Measurements from ENCODE around the gene COBL. TPM values are rescaled to one million over a fixed set of nuclear protein-coding genes. Genes with fewer than 3 reads are reported as not detected.

The COBL gene
- total RNA-seq, 1 experiment from 2014 or later, result 49.9 TPM

DNA sequence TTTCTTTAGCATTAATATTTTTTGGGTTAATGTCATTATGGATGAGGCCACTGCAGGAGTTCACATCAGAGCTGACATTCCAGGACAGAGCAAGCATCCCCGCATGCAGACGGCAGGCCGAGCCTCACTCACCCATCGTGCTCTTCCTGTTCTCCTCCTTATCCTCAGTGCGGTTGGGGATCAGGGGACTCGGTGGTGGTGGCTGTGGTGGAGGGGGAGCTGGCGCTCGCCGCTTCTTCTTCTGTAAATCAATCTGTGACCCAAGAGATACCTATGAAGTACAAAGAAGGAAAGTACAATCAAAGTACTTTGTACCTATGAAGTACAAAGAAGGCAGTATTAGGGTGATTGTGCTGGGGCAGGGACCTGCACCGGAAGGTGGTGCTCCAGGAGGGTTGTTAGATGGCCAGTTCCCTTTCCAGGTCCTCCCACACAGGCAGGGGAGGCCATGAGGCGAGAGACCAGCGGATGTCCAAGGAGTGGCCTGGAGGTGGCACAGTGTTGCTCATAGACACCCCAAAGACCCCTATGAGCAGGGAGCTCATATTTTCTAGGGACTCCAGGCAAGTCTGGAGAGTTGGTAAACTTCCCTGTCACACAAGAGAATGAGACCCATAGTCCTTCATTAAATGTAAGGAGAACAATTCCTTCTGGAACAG, 231.4 kb downstream of the COBL start:
- no peak overlapping the region for H3K4me3 Mint-ChIP-seq (ENCODE audit: low read depth, unreplicated experiment)
- TF ChIP-seq, protein P1, sequence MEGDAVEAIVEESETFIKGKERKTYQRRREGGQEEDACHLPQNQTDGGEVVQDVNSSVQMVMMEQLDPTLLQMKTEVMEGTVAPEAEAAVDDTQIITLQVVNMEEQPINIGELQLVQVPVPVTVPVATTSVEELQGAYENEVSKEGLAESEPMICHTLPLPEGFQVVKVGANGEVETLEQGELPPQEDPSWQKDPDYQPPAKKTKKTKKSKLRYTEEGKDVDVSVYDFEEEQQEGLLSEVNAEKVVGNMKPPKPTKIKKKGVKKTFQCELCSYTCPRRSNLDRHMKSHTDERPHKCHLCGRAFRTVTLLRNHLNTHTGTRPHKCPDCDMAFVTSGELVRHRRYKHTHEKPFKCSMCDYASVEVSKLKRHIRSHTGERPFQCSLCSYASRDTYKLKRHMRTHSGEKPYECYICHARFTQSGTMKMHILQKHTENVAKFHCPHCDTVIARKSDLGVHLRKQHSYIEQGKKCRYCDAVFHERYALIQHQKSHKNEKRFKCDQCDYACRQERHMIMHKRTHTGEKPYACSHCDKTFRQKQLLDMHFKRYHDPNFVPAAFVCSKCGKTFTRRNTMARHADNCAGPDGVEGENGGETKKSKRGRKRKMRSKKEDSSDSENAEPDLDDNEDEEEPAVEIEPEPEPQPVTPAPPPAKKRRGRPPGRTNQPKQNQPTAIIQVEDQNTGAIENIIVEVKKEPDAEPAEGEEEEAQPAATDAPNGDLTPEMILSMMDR (IDR thresholded peaks at IDR 0.05; ENCODE audit: unreplicated experiment), result no peak
- no peaks in the 10 kb centered on the region for H3K9me3 Mint-ChIP-seq (ENCODE audit: low read depth, unreplicated experiment)
- H3K27me3 Mint-ChIP-seq (ENCODE audit: unreplicated experiment), result no peaks in the 10 kb centered on the region
- no TSS peak for BruUV-seq (replicated peaks)
- intact Hi-C loops (cut with micrococcal nuclease; ENCODE audit: unreplicated experiment), result no loop called here
- no peaks in the 10 kb centered on the region for H3K4me1 Mint-ChIP-seq (ENCODE audit: low read depth, unreplicated experiment)
- CTCF ChIA-PET, result interaction anchor here (1.1 kb wide), 1 partner anchor 9 kb away, joined by 3 read pairs; no protein-coding TSS in a partner anchor
- H3K36me3 Mint-ChIP-seq (ENCODE audit: insufficient read depth, unreplicated experiment), result no peaks in the 10 kb centered on the region
- DNase-seq, result no peak
- no peak overlapping the region for H3K27ac Mint-ChIP-seq (ENCODE audit: unreplicated experiment)

DNA sequence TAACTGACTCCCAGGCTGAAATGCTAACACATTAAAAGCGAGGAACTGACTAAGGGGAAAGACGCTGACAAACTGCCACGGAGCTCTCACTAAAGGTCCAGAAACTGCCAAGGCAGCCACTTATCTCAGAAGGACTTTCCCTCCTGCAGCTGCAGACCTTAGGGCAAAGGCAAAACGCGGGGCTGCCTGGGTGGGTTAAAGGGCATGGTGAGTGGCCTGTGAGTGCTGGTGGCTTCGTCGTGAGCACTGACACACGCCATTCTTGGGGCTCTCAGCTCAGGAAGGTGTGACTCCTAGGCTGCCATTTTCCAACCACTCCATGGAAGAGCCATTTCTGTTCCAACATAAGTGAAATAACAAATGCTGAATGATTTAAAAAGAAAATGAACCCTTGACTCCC, 232.5 kb downstream of the COBL start:
- Mint-ChIP-seq H3K27me3 (ENCODE audit: unreplicated experiment) (no peaks in the 10 kb centered on the region), H3K4me3 (ENCODE audit: low read depth, unreplicated experiment) (no peak overlapping the region), H3K4me1 (ENCODE audit: low read depth, unreplicated experiment) (no peaks in the 10 kb centered on the region), H3K9me3 (ENCODE audit: low read depth, unreplicated experiment) (no peaks in the 10 kb centered on the region), H3K36me3 (ENCODE audit: insufficient read depth, unreplicated experiment) (no peaks in the 10 kb centered on the region), H3K27ac (ENCODE audit: unreplicated experiment) (no peak overlapping the region)
- TF ChIP-seq, protein P1 (IDR thresholded peaks at IDR 0.05; ENCODE audit: unreplicated experiment), result no peak
- intact Hi-C loops (cut with micrococcal nuclease; ENCODE audit: unreplicated experiment), result no loop called here
- no TSS peak for BruUV-seq (replicated peaks)
- DNase-seq, result no peak
- CTCF ChIA-PET, result no interaction called here

DNA sequence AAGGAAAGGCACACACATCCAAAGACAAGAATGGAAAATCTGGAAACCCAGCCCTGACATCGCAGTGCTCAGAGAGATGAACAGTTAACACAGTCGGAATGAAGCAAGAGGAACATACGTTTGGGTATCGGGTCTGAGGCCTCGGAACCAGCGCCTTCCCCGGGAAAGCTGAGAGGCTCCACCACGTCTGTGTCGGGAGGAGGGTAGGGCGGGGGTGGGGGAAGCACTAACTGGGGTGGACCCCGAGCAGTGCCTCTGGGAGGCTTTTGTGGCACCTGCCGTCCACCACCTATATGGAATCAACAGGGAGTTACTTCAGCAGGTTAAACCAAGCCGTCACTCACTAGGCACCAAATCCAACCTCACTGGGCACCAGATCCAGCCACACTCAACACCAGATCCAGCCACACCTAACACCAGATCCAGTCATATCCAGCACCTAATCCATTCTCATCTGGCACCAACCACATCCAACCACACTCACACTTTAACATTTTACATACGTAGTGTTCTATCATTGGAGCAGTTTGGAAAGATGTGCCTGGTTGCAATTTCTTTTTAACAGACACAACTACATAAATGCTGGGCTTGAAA, 233.6 kb downstream of the COBL start:
- Mint-ChIP-seq H3K9me3 (ENCODE audit: low read depth, unreplicated experiment) (no peaks in the 10 kb centered on the region), H3K4me3 (ENCODE audit: low read depth, unreplicated experiment) (no peak overlapping the region), H3K4me1 (ENCODE audit: low read depth, unreplicated experiment) (no peaks in the 10 kb centered on the region), H3K27me3 (ENCODE audit: unreplicated experiment) (no peaks in the 10 kb centered on the region), H3K27ac (ENCODE audit: unreplicated experiment) (no peak overlapping the region), H3K36me3 (ENCODE audit: insufficient read depth, unreplicated experiment) (no peaks in the 10 kb centered on the region)
- CTCF ChIA-PET, result interaction anchor here (0.7 to 1.3 kb wide), 2 partner anchors 58 to 77 kb away, joined by 3 read pairs; no protein-coding TSS in a partner anchor
- intact Hi-C loops (cut with micrococcal nuclease; ENCODE audit: unreplicated experiment), result no loop called here
- DNase-seq, result no peak
- BruUV-seq (replicated peaks), result no TSS peak
- TF ChIP-seq, protein P1 (IDR thresholded peaks at IDR 0.05; ENCODE audit: unreplicated experiment), result no peak

GRCh38 chr7:51082096-51082840, 234.3 kb downstream of the COBL start:
- H3K4me1 Mint-ChIP-seq (ENCODE audit: low read depth, unreplicated experiment), result no peaks in the 10 kb centered on the region
- H3K4me3 Mint-ChIP-seq (ENCODE audit: low read depth, unreplicated experiment), result no peak overlapping the region
- no peaks in the 10 kb centered on the region for H3K27me3 Mint-ChIP-seq (ENCODE audit: unreplicated experiment)
- no peak overlapping the region for H3K27ac Mint-ChIP-seq (ENCODE audit: unreplicated experiment)
- intact Hi-C loops (cut with micrococcal nuclease; ENCODE audit: unreplicated experiment), result no loop called here
- H3K36me3 Mint-ChIP-seq (ENCODE audit: insufficient read depth, unreplicated experiment), result no peaks in the 10 kb centered on the region
- H3K9me3 Mint-ChIP-seq (ENCODE audit: low read depth, unreplicated experiment), result no peaks in the 10 kb centered on the region
- DNase-seq, result no peak
- TF ChIP-seq, protein P1 (IDR thresholded peaks at IDR 0.05; ENCODE audit: unreplicated experiment), result no peak
- no TSS peak for BruUV-seq (replicated peaks)
- CTCF ChIA-PET, result interaction anchor here (0.7 to 1.3 kb wide), 2 partner anchors 59 to 78 kb away, joined by 3 read pairs; no protein-coding TSS in a partner anchor

Measured in Calu3 (cell line).